SK-N-SH (cell line): Measurements from ENCODE around the gene DDRGK1. TPM values are rescaled to one million over a fixed set of nuclear protein-coding genes. Genes with fewer than 3 reads are reported as not detected.
"Not testable (repeated sequence)": the region's sequence is repeated elsewhere in the genome, so short reads cannot be mapped to it uniquely, and the experiment has no call there.

Experiments used
- CTCF ChIA-PET: fragments of 300-600, 350-600 bp; formaldehyde crosslinking; extraction: SDS; loops from one replicate; lab custom pipeline; 2021; lab: Yijun Ruan, JAX
- POLR2A ChIA-PET: fragments of 350-600 bp; sonication (Branson Sonifier 250); formaldehyde crosslinking; extraction: SDS; loops from one replicate; lab custom pipeline; 2020; ENCODE audit warnings: antibody characterized with exemption, inconsistent platforms; lab: Yijun Ruan, JAX
- DNase-seq: peaks from one replicate; pipeline ENCODE4 v3.0.0; 2012
- H2AFZ ChIP-seq: fragments of 200-600 bp; sonication (generic); 2 replicates; pipeline ENCODE4 v1.8.1; 2016; ENCODE audit warnings: antibody characterized with exemption, mild to moderate bottlenecking, low read depth
- H3F3A ChIP-seq: fragments of 200-600 bp; sonication (generic); replicated peaks from 2 replicates; pipeline ENCODE3; 2016; ENCODE audit warnings: antibody characterized with exemption, mild to moderate bottlenecking; ENCODE audit not compliant: insufficient read depth
- H3K27ac ChIP-seq, 2 experiments: fragments of 200-500 bp in 1 of 2; fragments of 200-600 bp in 1 of 2; sonication (Bioruptor generic) in 1 of 2; sonication (generic), shearing (Covaris generic) in 1 of 2; 2 replicates each; pipeline versions ENCODE4 v1.5.1 to v1.6.1; 2014 to 2016; ENCODE audit warnings: low read depth in 2 of 2, inconsistent platforms in 1 of 2, low read length in 1 of 2, mild to moderate bottlenecking in 1 of 2, mixed read lengths in 1 of 2
- H3K27me3 ChIP-seq: fragments of 200-600 bp; sonication (generic), shearing (Covaris generic); 2 replicates; pipeline ENCODE4 v1.6.1; 2016; ENCODE audit warnings: mixed run types; ENCODE audit not compliant: insufficient read depth
- H3K36me3 ChIP-seq, 2 experiments: fragments of 200-500 bp in 1 of 2; fragments of 200-600 bp in 1 of 2; sonication (Bioruptor generic) in 1 of 2; sonication (generic) in 1 of 2; replicated peaks in 1 of 2; 2 replicates each; pipeline versions ENCODE3 to v1.5.1; 2014 to 2016; ENCODE audit warnings: low read length in 1 of 2, mild to moderate bottlenecking in 1 of 2; ENCODE audit not compliant: insufficient read depth in 2 of 2, control insufficient read depth in 1 of 2
- H3K4me1 ChIP-seq, 2 experiments: fragments of 200-500 bp in 1 of 2; fragments of 200-600 bp in 1 of 2; sonication (Bioruptor generic) in 1 of 2; sonication (generic), shearing (Covaris generic) in 1 of 2; 2 replicates each; pipeline versions ENCODE4 v1.5.1 to v1.6.1; 2014 to 2016; ENCODE audit warnings: low read depth in 1 of 2, low read length in 1 of 2, mixed run types in 1 of 2; ENCODE audit not compliant: insufficient read depth in 2 of 2, control insufficient read depth in 1 of 2
- H3K4me2 ChIP-seq: fragments of 200-600 bp; sonication (generic), shearing (Covaris generic); 2 replicates; pipeline ENCODE4 v1.6.1; 2017; ENCODE audit warnings: mixed run types
- H3K4me3 ChIP-seq, 2 experiments: fragments of 200-500 bp in 1 of 2; fragments of 200-600 bp in 1 of 2; sonication (Bioruptor generic) in 1 of 2; sonication (generic), shearing (Covaris generic) in 1 of 2; 2 replicates each; pipeline versions ENCODE4 v1.5.1 to v1.8.1; 2014 to 2016; ENCODE audit warnings: low read depth in 2 of 2, inconsistent platforms in 1 of 2, low read length in 1 of 2, mild to moderate bottlenecking in 1 of 2, mixed read lengths in 1 of 2, moderate library complexity in 1 of 2
- H3K79me2 ChIP-seq: fragments of 200-600 bp; sonication (generic); 2 replicates; pipeline ENCODE4 v1.8.1; 2017; ENCODE audit warnings: mild to moderate bottlenecking; ENCODE audit not compliant: insufficient read depth
- H3K9ac ChIP-seq: fragments of 200-600 bp; sonication (generic); 2 replicates; pipeline ENCODE4 v1.6.1; 2017; ENCODE audit warnings: mixed run types
- H3K9me2 ChIP-seq: fragments of 200-600 bp; sonication (generic); 2 replicates; pipeline ENCODE4 v1.6.1; 2017; ENCODE audit warnings: mixed run types
- H3K9me3 ChIP-seq: fragments of 200-600 bp; sonication (generic); 2 replicates; pipeline ENCODE4 v1.6.1; 2017; ENCODE audit warnings: mixed run types, mild to moderate bottlenecking, moderate library complexity
- H4K20me1 ChIP-seq: fragments of 200-600 bp; sonication (generic); 2 replicates; pipeline ENCODE4 v1.6.1; 2017; ENCODE audit warnings: mild to moderate bottlenecking, mixed run types; ENCODE audit not compliant: insufficient read depth
- ELF1 ChIP-seq: IDR thresholded peaks from 2 replicates; pipeline ENCODE4 v1.4.0; 2012
- GABPA ChIP-seq: IDR thresholded peaks from 2 replicates; pipeline ENCODE4 v1.4.0; 2012; ENCODE audit warnings: low read depth, mild to moderate bottlenecking
- GATA2 ChIP-seq: sonication (generic); formaldehyde crosslinking; IDR thresholded peaks from 2 replicates; pipeline ENCODE4 v1.5.0; 2020; ENCODE audit warnings: mild to moderate bottlenecking, missing genetic modification reagents
- IRF3 ChIP-seq: fragments of 150-350 bp; IDR thresholded peaks from 2 replicates; pipeline ENCODE4 v1.6.1; 2016; ENCODE audit warnings: mild to moderate bottlenecking, low read depth, low read length
- JUND ChIP-seq: IDR thresholded peaks from 2 replicates; pipeline ENCODE4 v1.4.0; 2012
- MEF2A ChIP-seq: IDR thresholded peaks from 2 replicates; pipeline ENCODE4 v1.4.0; 2012; ENCODE audit warnings: low read depth, borderline replicate concordance
- POLR2AphosphoS5 ChIP-seq: IDR thresholded peaks from 2 replicates; pipeline ENCODE4 v1.6.1; 2012; ENCODE audit warnings: low read depth, low read length
- REST ChIP-seq: IDR thresholded peaks from 2 replicates; pipeline ENCODE4 v1.6.1; 2012; ENCODE audit warnings: mild to moderate bottlenecking, low read depth, low read length, moderate library complexity
- RFX5 ChIP-seq: IDR thresholded peaks from 2 replicates; pipeline ENCODE4 v1.6.1; 2012; ENCODE audit warnings: mild to moderate bottlenecking, improper control_type of control experiment, low read length
- RXRA ChIP-seq: IDR thresholded peaks from 2 replicates; pipeline ENCODE4 v1.4.0; 2012; ENCODE audit warnings: low read depth, mild to moderate bottlenecking, borderline replicate concordance
- TCF12 ChIP-seq: IDR thresholded peaks from 2 replicates; pipeline ENCODE4 v1.4.0; 2012
- USF1 ChIP-seq: IDR thresholded peaks from 2 replicates; pipeline ENCODE4 v1.4.0; 2012; ENCODE audit warnings: low read depth, borderline replicate concordance
- USF2 ChIP-seq: fragments of 150-350 bp; IDR thresholded peaks from 2 replicates; pipeline ENCODE4 v1.6.1; 2017; ENCODE audit warnings: antibody characterized with exemption, low read length, low read depth, borderline replicate concordance
- WGBS: methylation state at CpG from one replicate; pipeline ENCODE4 v1.1.6; 2017; ENCODE audit warnings: low lambda C conversion rate; 5-methylcytosine and 5-hydroxymethylcytosine counted together
- polyA plus RNA-seq, 3 experiments: library from polyadenylated mRNA; depleted of rRNA; stranded (reverse); fragments of >200 nt; gene quantifications; 2 replicates each; pipeline ENCODE4 v1.2.3, GENCODE V29; 2012

The DDRGK1 gene
- polyA plus RNA-seq, 1 of the 3 experiments (the other 2 are of a cell fraction), result 70.6 TPM

GRCh38 chr20:3188823-3189413 is 15.6 kb downstream of the DDRGK1 start:
- Histone ChIP-seq H3K4me2 (no peak overlapping the region), H3K27ac (no peak overlapping the region), H4K20me1 (no peaks in the 10 kb centered on the region), H3K9me2 (no peaks in the 10 kb centered on the region), H3K79me2 (no peaks in the 10 kb centered on the region), H2AFZ (no peak overlapping the region), H3K9me3 (no peaks in the 10 kb centered on the region)
- 92% methylated on average over 3 of the region's 3 CpGs for WGBS
- no peak for DNase-seq
- TF ChIP-seq REST (no peak), RXRA (no peak), POLR2AphosphoS5 (no peak), USF2 (no peak), USF1 (no peak), GATA2 (CRISPR knock-in tag) (no peak), IRF3 (no peak), GABPA (no peak), TCF12 (no peak), MEF2A (no peak), JUND (no peak), RFX5 (no peak), ELF1 (no peak)
- TF ChIP-seq, all 33 proteins: peak for 0
- CTCF ChIA-PET, result interaction anchor here (0.6 to 0.9 kb wide), 2 partner anchors 83 to 498 kb away, joined by 3 read pairs; no protein-coding TSS in a partner anchor
- Histone ChIP-seq H3K36me3 (peaks cover 0 to 41% of the 10 kb centered on the region in 2 experiments), H3K4me3 (no peak overlapping the region), H3F3A (peaks cover 2% of the 10 kb centered on the region), H3K4me1 (no peaks in the 10 kb centered on the region), H3K27me3 (no peaks in the 10 kb centered on the region), H3K9ac (no peak overlapping the region)
- POLR2A ChIA-PET, result no interaction called here

- POLR2A ChIA-PET, DNase-seq, H4K20me1 ChIP-seq, H3K27ac ChIP-seq, H3K9ac ChIP-seq, H3K4me1 ChIP-seq, H3K9me2 ChIP-seq, H3K79me2 ChIP-seq, H3K4me3 ChIP-seq, H3F3A ChIP-seq, H3K27me3 ChIP-seq, H3K4me2 ChIP-seq, H2AFZ ChIP-seq, H3K9me3 ChIP-seq: not testable (repeated sequence)
- WGBS, result over 99% methylated on average over 9 of the region's 9 CpGs
- CTCF ChIA-PET, result interaction anchor here (0.6 kb wide), 1 partner anchor 497 kb away, joined by 3 read pairs; no protein-coding TSS in a partner anchor
- peaks cover 0 to 35% of the 10 kb centered on the region in 2 experiments for H3K36me3 ChIP-seq
These were observed 16.6 kb downstream of the DDRGK1 start for GRCh38 chr20:3187861-3188260.
